ENCODE results near the gene KLHL1. TPM values are rescaled to one million over a fixed set of nuclear protein-coding genes. Genes with fewer than 3 reads are reported as not detected.

The KLHL1 gene
- total RNA-seq, 1 experiment from 2014 or later, result not detected

DNA sequence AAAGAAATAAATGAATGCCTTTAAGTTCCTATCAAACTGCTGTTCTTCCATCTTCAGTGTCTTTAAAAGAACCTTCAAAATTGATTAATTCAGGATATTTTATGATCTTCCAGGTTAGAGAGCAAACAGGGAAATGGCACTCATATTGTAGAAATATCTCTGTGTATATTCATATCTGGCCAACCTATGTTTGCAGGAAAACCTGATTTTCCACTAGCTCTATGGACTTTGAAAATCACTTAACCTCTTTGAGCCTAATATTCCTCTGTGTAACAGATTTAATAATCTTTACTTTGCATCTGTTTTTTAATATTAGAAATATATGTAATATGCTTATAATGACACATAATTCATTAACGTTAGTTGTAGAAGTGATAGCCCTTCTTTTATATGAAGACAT is 228.3 kb downstream of the KLHL1 start:
- DNase-seq (ENCODE audit: low read depth), result no peak

DNA sequence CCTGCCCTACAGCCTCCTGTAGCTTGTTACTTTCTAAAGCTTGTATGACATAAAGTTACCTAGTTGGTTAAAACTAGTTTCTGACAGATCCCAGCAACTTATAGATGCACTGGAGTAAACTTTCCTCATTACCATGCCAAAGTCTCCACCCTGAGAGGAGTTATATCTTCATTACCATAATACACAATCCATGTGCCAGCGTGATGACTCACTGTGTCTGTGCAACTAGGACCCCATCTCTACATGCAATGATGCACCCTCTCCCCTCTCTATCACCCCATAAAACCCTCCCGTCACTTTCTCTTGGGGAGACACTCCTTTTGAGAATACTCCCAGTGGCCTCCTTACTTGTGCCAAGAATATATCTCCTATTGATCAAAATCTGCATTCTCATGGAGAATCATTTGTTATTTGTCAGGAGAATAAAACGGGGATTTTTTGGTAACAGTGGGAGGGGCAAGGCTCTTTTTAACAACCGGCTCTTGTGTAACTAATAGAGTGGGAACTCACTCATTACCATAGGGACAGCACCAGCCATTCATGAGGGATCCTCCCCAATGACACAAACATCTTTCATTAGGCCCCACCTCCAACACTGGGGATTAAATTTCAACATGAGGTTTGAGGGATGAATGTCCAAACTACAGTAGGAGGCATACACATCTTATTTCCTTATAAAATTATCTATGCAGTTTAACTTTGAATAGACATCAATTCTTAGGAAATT is 235.8 kb downstream of the KLHL1 start:
- no peak for DNase-seq (ENCODE audit: low read depth)

DNA sequence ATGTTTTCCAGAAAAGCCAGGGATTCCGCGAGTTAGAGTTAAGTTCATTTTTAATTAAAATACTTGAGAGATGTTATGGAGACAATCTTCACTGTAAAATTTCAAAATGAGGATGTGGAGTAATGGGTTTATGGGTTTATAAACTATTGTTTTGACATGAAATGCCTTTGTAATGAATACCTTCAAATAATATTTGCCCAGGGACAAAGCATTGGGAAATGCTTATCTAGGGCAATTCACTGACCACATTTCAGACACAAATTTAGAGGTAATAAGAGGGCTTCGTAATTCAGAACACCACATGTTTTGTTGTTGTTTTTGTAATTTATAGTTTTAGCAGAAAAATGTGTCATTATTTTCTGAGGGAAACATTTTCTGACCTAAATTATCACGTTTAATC is 241.7 kb downstream of the KLHL1 start:
- DNase-seq (ENCODE audit: low read depth), result no peak

DNA sequence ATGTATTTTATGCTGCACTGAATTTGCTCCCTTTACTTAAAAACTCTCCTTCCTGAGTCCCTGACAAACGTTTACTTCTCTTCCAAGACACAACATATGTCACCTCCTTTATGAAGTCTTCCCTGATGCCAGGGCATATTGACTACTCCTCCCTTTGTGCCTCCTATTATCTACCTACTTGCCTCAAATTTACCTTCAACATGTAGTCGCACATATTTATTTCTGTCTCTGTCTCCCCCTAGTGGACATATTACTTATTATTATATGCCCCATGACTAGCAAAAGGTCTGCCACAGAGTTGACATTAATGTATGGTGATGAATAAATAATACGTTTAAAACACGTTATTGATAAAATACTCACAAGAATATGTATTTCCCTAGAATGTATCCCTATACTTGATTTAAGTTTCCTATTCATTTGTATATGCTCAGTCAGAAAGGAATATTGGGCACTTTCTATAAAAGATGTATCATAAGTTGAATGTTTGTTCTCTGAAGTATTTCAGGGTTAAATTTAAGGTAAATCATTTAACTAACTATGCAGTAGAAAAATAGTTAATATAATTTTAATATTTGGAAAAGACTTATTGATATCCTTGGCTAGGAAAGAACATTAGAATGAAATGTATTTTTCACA is 250.9 kb downstream of the KLHL1 start:
- DNase-seq (ENCODE audit: low read depth), result peak; percentile 53

DNA sequence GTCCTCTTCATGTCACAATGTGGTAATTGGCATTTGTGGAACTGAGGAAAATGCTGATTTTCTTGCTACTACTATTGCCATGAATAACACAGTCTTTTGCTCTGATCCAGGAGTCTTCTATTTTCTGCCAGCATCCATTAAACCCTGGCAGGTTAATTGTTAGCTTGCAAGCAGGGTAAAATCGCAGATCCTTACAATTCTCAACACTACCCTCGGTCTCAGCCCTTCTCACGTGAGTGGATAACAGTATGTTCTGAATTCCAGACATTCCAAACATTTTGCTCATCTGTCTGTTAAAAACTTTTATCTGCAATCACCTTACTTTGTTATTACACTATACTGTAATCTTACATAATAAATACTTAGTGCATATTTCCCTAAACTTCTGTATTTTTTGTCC is 251.9 kb downstream of the KLHL1 start:
- DNase-seq (ENCODE audit: low read depth), result peak; percentile 18

DNA sequence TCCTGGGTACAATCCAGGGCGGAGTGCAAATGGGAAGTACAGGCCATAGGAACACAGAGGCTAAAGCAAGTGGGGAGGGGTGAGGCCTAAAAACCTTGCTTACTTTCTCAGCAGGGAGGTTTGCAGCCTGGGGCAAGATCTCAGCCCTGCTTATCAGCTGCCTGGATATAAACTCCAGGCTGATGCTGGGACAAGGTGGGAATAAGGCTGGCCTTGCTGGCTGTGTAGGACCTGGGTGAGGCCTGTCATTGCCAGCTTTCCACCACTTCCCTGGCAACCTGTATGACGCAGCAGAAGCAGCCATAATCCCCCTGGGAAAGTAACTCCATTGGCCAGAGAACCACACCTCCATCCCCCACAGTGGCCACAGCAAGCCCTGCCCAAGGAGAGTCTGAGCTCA is 279.7 kb downstream of the KLHL1 start:
- DNase-seq (ENCODE audit: low read depth), result no peak

DNA sequence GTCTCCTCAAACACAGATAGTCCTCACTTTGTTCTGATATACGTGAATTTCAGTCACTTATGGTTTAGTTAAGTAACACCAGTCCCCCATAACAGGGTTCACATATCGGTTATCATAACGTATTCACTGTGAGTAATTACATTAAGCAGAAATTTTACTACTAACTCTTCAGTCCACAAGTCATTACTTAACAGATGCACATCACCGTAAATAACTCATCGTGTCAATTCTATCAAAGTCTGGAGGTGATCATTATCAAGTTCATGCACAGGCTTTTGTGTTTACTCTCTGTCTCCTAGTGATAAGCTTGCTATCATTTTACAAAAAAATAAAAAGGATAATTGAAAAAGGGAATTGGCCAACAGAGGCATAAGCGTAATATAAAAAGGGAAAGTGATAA is 288.1 kb downstream of the KLHL1 start:
- no peak for DNase-seq (ENCODE audit: low read depth)

DNA sequence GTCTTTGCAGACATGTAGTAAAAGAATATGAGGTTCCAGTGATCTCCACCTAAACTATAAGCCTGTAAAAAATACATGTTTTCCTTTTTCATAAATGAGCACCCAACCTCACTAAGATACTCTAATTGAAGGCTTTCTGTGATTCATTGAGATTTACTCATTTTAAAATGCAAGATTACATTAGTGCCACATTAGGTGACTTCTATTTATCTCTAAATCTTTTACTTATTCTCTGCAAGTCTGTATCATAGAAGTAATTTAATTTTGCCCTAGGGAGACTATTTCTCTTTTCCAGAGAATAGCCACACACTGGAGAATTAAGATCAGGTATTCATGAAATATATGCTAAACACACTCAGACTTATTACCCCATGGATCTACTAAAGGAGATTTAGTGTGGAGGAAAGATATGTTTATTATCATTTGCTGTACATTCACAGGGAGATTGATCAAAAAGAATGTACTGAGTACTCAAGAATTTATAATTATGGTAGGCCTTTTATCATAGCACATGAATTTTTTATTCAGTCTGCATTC is 290.9 kb downstream of the KLHL1 start:
- no peak for DNase-seq (ENCODE audit: low read depth)

DNA sequence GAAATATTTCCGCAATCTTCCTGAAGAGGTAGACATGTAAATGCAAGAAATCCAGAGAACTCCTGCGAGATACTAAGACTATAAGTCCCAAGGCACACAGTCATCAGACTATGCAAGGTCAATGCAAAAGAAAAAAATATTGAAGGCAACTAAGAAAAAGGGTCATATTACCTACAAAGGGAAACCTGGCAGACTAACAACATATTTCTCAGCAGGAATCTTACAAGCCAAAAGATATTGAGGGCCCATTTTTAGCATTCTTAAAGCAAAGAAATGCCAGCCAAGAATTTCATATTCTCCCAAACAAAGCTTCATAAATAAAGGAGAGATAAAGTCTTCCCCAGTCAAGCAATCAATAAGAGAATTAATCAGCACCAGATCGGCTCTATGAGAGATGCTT is 299.1 kb downstream of the KLHL1 start:
- DNase-seq (ENCODE audit: low read depth), result no peak

DNA sequence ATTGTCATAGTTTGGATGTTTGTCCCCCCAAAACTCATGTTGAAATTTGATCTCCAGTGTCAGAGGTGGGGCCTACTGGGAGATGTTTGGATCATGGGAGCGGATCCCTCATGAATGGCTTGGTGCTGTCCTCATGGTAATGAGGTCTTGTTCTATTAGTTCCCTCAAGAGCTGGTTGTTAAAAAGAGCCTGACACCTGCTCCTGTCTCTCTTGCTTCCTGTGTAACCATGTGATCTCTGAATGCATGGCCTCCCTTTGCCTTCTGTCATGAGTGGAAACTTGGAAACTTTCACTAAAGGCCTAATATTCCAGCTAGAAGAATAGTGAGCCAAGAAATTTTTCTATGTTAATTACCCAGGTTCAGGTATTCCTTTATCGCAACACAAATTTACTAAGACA is 312.0 kb downstream of the KLHL1 start:
- DNase-seq (ENCODE audit: low read depth), result no peak

DNA sequence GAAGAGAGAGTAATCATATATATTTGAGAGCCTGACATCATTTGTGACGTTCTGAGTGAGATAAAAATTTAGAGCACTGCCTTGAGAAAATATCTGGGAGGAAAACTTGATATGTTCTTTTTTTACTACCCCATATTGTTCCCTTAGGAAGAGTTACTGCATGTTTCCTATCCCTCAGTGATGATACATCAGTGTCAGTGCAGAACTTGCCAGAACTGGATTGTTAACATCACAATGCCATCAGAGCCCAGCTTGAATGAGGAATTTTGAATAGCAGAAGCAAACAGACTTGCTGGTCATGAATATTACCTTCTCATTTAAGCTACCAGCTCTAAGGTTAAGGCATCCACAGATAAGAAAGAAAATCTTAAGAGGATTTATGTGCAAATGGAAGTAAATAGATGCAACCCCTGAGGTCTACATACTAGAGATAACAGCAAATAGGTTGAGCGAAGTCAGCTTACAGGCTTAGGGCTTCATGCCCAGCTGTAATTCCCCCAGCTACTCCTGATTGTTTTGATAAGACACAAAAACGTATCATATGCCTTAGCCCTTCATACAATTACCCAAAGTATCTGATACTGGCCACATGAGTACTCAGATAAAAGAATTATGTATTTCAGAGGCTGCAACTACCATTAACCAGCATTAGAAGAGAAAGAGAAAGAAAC is 314.3 kb downstream of the KLHL1 start:
- DNase-seq (ENCODE audit: low read depth), result no peak

DNA sequence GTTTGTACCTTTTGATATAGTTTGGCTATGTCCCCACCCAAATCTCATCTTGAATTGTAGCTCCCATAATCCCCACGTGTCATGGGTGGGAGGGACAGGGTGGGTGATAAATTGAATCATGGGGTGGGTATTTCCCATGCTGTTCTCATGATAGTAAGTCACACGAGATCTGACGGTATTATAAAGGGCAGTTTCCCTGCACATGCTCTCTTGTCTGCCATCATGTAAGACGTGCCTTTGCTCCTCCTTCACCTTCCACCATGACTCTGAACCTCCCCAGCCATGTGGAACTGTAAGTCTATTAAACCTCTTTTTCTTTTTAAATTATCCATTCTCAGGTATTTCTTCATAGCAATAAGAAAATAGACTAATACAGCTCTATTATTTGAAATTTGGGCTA is 331.3 kb downstream of the KLHL1 start:
- no peak for DNase-seq (ENCODE audit: low read depth)

DNA sequence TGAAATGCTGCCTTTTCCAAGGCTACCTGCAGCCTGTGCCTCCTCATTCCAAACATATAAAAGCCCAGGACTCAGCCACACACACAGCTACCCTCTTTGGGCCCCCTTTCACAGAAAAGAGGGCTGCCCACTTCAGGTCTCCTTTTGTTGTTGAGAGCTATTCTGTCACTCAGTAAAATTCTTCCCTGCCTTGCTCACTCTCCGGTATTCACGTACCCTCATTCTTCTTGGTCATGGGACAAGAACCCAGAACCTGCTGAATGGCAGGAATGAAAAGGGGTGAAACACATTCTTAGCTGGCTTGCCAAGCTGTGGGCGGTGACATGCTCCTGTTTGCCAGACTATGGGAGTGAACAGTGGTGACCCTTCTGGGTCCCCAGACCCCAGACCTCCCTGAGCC is 338.6 kb downstream of the KLHL1 start:
- no peak for DNase-seq (ENCODE audit: low read depth)

DNA sequence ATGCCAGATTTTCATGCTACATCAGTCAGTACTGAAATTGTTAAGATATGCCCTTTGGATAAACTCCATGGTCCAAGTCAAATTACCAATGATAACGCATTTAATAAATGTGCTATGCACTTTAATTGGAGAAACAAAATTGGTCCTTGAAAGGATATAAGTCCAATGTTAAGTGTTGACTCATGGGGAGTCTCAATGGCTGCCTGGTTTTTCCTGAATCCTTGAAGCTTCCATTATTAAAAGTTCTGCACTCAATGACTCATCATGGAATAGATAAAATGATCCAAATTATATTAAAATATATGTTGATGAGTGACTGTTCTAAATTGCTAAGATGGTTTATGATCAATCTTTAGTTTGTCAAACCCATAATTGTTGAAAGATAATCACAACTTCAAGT is 346.7 kb downstream of the KLHL1 start:
- DNase-seq (ENCODE audit: low read depth), result no peak

DNA sequence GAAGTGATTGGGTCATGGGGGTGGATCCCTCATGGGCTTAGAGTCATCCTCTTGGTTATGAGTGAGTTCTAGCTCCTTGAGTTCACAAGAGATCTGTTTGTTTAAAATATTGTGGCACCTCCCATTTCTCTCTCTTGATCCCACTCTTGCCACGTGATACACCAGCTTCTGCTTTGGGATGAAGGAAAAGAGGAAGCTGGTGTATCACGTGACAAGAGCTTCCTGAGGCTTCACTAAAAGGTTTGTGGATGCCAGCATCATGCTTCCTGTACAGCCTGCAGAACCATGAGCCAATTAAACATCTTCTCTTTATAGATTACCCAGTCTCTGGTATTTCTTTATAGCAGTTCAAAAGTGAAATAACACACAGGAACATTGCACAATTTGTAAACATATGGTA is 353.2 kb downstream of the KLHL1 start:
- peak; percentile 5 for DNase-seq (ENCODE audit: low read depth)

DNA sequence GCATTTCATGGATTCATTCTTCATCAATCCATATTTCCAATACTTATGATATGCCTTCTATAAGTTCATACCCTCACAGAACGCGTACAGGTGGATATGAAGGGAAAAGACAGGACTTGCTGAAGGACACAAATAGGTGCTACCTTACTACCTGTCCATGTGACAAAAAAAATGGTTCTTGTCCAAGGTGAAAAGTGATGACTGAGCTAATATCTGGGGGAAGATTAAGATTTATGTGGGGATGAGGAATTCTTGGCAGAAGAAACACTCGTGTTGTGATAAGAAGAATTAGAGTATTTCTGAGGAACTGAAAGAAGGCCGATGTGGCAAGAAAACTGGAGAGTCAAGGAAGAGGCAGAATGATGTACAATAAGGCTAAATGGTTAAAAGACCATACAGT is 357.0 kb downstream of the KLHL1 start:
- no peak for DNase-seq (ENCODE audit: low read depth)

DNA sequence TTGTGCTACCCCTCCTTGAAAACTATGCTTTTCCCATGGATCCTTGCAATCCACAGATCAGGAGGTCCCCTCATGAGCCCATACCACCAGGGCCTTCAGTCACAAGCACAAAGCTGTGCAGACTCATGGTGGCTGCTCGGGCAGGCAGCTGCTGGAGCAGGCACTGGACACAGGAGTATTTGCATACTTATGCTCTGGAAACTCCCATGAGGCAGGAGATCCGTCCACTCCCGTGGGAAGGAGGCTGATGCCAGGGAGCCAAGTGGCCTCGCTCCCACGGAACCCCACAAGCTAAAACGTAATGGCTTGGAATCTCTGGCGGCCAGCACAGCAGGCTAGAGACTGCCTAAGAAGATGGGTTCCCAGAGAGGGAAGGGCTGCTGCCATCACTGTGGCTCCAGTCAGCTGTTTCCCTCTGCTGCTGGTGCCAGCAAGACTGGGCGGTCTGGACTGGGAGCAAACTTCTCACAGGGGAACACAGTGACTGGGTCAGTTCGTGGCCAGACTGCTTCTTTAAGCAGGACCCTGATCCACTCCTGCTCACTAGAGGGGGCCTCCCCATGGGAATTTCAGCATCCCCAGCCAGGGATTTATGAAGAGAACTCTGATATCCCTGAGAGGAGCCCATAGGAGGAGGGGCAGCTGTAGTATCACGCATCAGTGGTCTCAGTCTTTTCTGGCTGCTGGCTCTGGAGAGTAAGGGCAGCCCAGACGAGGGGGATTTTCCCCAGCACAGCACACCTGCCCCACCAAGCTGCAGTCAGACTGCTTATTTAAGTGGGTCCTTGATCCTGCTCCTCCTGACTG is 370.9 kb downstream of the KLHL1 start:
- DNase-seq (ENCODE audit: low read depth), result no peak

DNA sequence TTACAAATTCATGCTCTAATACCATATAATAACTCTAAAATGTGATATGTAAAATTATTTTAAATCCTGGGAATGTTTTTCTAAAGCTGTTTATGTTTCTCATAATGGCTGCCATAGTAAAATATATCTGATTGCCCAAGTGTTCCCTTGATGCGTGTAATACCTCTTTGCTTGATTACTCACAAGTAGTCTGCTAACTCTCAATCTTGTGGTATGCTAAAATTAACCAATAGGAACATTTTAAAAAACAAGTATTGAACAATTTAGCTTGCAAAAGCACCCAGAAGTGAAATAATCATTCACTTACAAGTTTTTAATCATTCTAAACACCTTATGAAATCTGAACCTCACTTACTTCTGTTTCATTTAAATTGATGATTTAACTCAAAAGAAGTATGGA is 386.6 kb downstream of the KLHL1 start:
- no peak for DNase-seq (ENCODE audit: low read depth)

DNA sequence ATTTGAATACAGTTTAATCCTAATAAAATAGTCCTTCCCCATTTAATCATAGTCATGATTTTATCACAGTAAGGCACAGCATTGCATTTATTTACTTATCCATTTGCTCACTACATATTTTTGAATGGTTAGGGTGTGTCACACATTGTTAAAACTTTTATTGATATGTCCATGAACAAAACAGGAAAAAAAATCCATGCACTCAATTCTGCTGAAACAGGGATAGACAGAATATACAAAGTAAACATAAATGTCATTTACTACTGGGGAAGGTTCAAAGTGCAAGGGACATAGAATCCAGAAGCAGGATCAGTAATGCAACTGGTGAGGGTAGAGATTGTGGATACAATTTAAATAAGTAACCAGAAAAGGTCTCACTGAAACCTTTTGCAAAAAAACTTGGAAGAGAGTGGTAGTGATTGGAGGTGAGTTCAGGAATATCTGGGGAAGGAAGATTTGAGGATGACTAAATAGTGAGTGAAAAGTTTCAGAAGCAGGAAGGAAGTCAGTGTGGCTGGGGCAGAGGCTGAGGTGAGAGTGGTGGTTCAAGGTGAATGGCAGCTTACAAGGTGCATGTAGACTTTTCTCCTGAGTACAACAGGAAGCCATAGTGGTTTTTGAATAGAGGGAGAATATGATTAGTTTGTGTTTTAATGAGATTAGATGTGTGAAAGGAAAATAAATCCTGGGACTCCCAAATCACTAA is 387.8 kb downstream of the KLHL1 start:
- DNase-seq (ENCODE audit: low read depth), result no peak

DNA sequence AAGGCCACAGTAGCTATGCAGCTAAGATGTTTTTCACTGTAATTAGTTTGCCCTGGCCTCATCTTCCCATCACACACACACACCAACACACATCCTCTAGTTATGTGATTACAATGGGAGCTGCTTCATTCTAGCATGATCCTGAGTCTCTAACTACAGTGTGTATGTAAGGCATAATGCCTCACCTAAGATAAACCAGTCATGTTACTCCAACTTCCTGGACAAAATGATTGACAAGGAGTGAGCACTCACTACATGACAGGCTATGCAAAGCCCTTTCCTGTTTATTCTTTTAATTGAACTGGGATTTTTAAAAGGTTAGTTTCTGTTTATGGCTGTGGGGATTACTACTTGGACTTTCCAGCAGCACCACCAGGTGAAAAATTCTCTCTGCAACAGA is 401.4 kb downstream of the KLHL1 start:
- no peak for DNase-seq (ENCODE audit: low read depth)

DNA sequence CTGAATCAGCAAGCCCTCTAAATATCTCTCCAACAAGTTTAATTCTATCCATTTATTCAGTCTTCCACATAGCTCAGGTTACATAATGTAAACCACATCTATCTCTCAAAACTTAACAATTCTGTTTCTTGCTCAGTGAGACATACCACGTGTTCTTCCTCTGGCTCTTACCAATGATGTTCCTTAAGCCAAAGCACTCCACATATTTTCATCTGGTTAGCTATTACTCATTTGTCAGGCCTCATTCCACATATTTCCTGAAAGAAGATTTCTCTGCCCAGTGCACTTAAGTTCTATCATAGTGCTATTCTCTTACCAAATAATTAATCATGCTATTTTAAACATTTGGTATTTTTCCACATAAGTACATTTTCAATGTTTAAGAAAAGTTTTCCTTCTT is 403.9 kb downstream of the KLHL1 start:
- peak; percentile 58 for DNase-seq (ENCODE audit: low read depth)

Measured in HT1080 (cell line).